ENCODE data around the gene DNASE2B. TPM values are rescaled to one million over a fixed set of nuclear protein-coding genes. Genes with fewer than 3 reads are reported as not detected.
A peak's percentile ranks its signal among the peaks of the same experiment; 100 is the strongest.
"Not testable (repeated sequence)": the region's sequence is repeated elsewhere in the genome, so short reads cannot be mapped to it uniquely, and the experiment has no call there.

The DNASE2B gene
- total and polyA plus RNA-seq, 10 donors = 0.13 to 4.6 (median 0.50) TPM; not detected in 2

DNA sequence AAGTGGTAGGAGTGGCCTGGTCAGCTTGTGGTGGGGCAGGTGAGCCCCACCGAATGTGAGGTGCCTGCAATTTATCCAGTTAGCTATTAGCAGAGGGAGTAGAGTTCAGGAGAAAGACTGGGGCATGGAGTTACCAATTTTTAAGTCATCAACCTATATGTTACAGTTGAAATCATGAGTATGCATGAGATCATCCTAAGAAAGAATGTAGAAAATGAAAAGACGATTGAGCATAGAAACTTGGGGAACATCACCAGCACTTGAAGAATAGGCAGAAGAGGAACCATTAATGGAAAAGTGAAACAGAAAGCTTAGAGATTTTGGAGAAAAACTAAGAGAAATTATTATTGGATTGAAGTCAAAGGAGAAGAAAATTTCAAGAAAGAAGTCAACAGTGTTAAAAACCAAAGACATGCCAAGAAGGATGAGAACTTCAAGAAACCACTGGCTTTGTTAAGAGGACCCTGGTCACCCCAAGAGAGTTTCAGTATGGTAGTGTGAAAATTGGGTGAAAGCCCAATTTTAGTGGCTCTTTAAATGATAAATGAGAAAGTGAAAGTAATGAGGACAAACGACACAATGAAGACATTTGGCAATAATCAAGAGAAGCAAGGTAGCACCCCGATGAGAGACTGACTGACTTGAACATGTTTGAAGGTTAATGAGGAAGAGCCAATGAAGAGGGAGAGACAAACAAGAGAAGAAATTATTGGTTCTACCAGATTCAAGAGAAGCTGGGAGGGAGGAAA lies 36.7 kb downstream of the DNASE2B start:
- Histone ChIP-seq H3K4me1 (peaks cover 13 to 53% (median 43%) of the 10 kb centered on the region in 6 donors), H3K27me3 (replicated peaks in 1 of 7) (no peaks in the 10 kb centered on the region), H3K27ac (peak overlapping the region; percentile 40 to 75 (median 62)), H3K4me3 (peak overlapping the region in 1 of 8 donors; percentile 14), H3K9me3 (peaks cover 0 to 6% (median 3%) of the 10 kb centered on the region in 8 donors), H3K36me3 (no peaks in the 10 kb centered on the region)
- intact Hi-C loops (cut with DNase I; ENCODE audit: low total_unique reads) = loop anchor here (5.0 to 10.0 kb wide), 2 partner anchors 293 to 320 kb away; partner anchors contain the start of gene PRKACB
- no peak for DNase-seq
- WGBS, 5 donors = 20 to 29% (median 23%) methylated on average over 4 of the region's 4 CpGs
- TF ChIP-seq POLR2AphosphoS5 (IDR thresholded peaks at IDR 0.05) = no peak
- no peak for TF ChIP-seq POLR2A (IDR thresholded peaks at IDR 0.05)
- TF ChIP-seq, protein P1, sequence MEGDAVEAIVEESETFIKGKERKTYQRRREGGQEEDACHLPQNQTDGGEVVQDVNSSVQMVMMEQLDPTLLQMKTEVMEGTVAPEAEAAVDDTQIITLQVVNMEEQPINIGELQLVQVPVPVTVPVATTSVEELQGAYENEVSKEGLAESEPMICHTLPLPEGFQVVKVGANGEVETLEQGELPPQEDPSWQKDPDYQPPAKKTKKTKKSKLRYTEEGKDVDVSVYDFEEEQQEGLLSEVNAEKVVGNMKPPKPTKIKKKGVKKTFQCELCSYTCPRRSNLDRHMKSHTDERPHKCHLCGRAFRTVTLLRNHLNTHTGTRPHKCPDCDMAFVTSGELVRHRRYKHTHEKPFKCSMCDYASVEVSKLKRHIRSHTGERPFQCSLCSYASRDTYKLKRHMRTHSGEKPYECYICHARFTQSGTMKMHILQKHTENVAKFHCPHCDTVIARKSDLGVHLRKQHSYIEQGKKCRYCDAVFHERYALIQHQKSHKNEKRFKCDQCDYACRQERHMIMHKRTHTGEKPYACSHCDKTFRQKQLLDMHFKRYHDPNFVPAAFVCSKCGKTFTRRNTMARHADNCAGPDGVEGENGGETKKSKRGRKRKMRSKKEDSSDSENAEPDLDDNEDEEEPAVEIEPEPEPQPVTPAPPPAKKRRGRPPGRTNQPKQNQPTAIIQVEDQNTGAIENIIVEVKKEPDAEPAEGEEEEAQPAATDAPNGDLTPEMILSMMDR (IDR thresholded peaks at IDR 0.05 in 8 of 11, conservative IDR thresholded peaks at IDR 0.05 in 3 of 11) = no peak

- peak overlapping the region in 1 of 8 donors; percentile 42 for H3K4me3 ChIP-seq
- DNase-seq = no peak
Observed at GRCh38 chr1:84436876-84437655, 38.8 kb downstream of the DNASE2B start.

GRCh38 chr1:84442256-84442655 lies 44.0 kb downstream of the DNASE2B start:
- TF ChIP-seq, protein P1 (IDR thresholded peaks at IDR 0.05 in 8 of 11, conservative IDR thresholded peaks at IDR 0.05 in 3 of 11) = peak in 10 of 11 experiments; percentile 35 to 69 (median 52)
- TF ChIP-seq POLR2AphosphoS5 (IDR thresholded peaks at IDR 0.05) = no peak
- no peaks in the 10 kb centered on the region for H3K36me3 ChIP-seq
- DNase-seq = no peak
- peaks cover 0 to 23% (median 15%) of the 10 kb centered on the region in 6 donors for H3K4me1 ChIP-seq
- WGBS, 5 donors = 0 to 4% (median 1%) methylated on average over 2 of the region's 2 CpGs
- intact Hi-C loops (cut with DNase I; ENCODE audit: low total_unique reads) = no loop called here
- no peak overlapping the region for H3K27ac ChIP-seq
- peaks cover 0 to 5% (median 0%) of the 10 kb centered on the region in 7 donors for H3K27me3 ChIP-seq (replicated peaks in 1 of 7)
- no peaks in the 10 kb centered on the region for H3K9me3 ChIP-seq
- no peak overlapping the region for H3K4me3 ChIP-seq

More at GRCh38 chr1:84436876-84437655, 38.8 kb downstream of the DNASE2B start:
- Histone ChIP-seq H3K4me1 (peaks cover 13 to 55% (median 44%) of the 10 kb centered on the region in 6 donors), H3K36me3 (no peaks in the 10 kb centered on the region), H3K27ac (peak overlapping the region; percentile 28 to 75 (median 55)), H3K27me3 (replicated peaks in 1 of 7) (no peaks in the 10 kb centered on the region), H3K9me3 (no peaks in the 10 kb centered on the region)
- 30 to 39% (median 32%) methylated on average over 5 of the region's 5 CpGs for WGBS, 5 donors
- TF ChIP-seq, protein P1 (IDR thresholded peaks at IDR 0.05 in 8 of 11, conservative IDR thresholded peaks at IDR 0.05 in 3 of 11) = no peak
- TF ChIP-seq POLR2AphosphoS5 (IDR thresholded peaks at IDR 0.05) = no peak
- no peak for TF ChIP-seq POLR2A (IDR thresholded peaks at IDR 0.05)
- intact Hi-C loops (cut with DNase I; ENCODE audit: low total_unique reads) = loop anchor here (10.0 kb wide), 1 partner anchor 318 kb away; no protein-coding TSS in a partner anchor

GRCh38 chr1:84442747-84443646 lies 44.7 kb downstream of the DNASE2B start:
- intact Hi-C loops (cut with DNase I; ENCODE audit: low total_unique reads); H3K27me3 ChIP-seq (replicated peaks in 1 of 7); H3K9me3 ChIP-seq; H3K27ac ChIP-seq; H3K36me3 ChIP-seq; DNase-seq; H3K4me3 ChIP-seq: not testable (repeated sequence)
- WGBS, 5 donors = 76 to 92% (median 86%) methylated on average over 5 to 7 of the region's 7 CpGs
- H3K4me1 ChIP-seq = peaks cover 0 to 16% (median 12%) of the 10 kb centered on the region in 6 donors

DNA sequence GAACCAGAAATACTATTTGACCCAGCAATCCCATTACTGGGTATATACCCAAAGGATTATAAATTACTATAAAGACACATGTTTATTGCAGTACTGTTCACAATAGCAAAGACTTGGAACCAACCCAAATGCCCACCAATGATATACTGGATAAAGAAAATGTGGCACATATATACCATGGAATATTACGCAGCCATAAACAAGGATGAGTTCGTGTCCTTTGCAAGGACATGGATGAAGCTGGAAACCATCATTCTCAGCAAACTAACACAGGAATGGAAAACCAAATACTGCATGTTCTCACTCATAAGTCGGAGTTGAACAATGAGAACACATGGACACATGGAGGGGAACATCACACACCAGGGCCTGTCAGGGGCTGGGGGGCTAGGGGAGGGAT lies 50.4 kb downstream of the DNASE2B start:
- H3K4me1 ChIP-seq; DNase-seq; H3K9me3 ChIP-seq; H3K27ac ChIP-seq; H3K4me3 ChIP-seq; intact Hi-C loops (cut with DNase I; ENCODE audit: low total_unique reads); H3K36me3 ChIP-seq: not testable (repeated sequence)
- WGBS, 5 donors = 93 to 96% (median 95%) methylated on average over 3 of the region's 3 CpGs
- H3K27me3 ChIP-seq (replicated peaks in 1 of 7) = peaks cover 0 to 10% (median 0%) of the 10 kb centered on the region in 7 donors
